IMR-90 (cell line): ENCODE measurements around the gene H1-8.

ENCODE experiments used
- BHLHE40 ChIP-seq: fragments of 150-350 bp; IDR thresholded peaks from 2 replicates; pipeline ENCODE4 v1.6.1; 2016; ENCODE audit warnings: mild to moderate bottlenecking, low read depth, low read length
- CEBPB ChIP-seq: IDR thresholded peaks from 2 replicates; pipeline ENCODE4 v1.6.1; 2012; ENCODE audit warnings: low read depth, low read length, improper control_type of control experiment
- CHD1 ChIP-seq: IDR thresholded peaks from 2 replicates; pipeline ENCODE4 v1.6.1; 2012; ENCODE audit warnings: low read depth, low read length, improper control_type of control experiment
- MAFK ChIP-seq: IDR thresholded peaks from 2 replicates; pipeline ENCODE4 v1.6.1; 2012; ENCODE audit warnings: low read depth, low read length, improper control_type of control experiment
- MAZ ChIP-seq: IDR thresholded peaks from 2 replicates; pipeline ENCODE4 v1.6.1; 2012; ENCODE audit warnings: low read depth, mild to moderate bottlenecking, low read length, improper control_type of control experiment, moderate library complexity, borderline replicate concordance
- POLR2A ChIP-seq: IDR thresholded peaks from 2 replicates; pipeline ENCODE4 v1.6.1; 2012; ENCODE audit warnings: mild to moderate bottlenecking, low read depth, low read length
- RAD21 ChIP-seq: IDR thresholded peaks from 2 replicates; pipeline ENCODE4 v1.6.1; 2012; ENCODE audit warnings: low read length, improper control_type of control experiment
- RFX5 ChIP-seq: IDR thresholded peaks from 2 replicates; pipeline ENCODE4 v1.8.0; 2012; ENCODE audit warnings: low read depth, mild to moderate bottlenecking, low read length, moderate library complexity
- SMC3 ChIP-seq: fragments of 150-350 bp; IDR thresholded peaks from 2 replicates; pipeline ENCODE4 v1.6.1; 2016; ENCODE audit warnings: low read depth, mild to moderate bottlenecking, antibody characterized with exemption, low read length, moderate library complexity
- TF ChIP-seq, protein P1 (sequence below): conservative IDR thresholded peaks from 2 replicates; pipeline ENCODE4 v1.5.1; 2012; ENCODE audit warnings: mild to moderate bottlenecking, low read depth, low read length, improper control_type of control experiment

DNA sequence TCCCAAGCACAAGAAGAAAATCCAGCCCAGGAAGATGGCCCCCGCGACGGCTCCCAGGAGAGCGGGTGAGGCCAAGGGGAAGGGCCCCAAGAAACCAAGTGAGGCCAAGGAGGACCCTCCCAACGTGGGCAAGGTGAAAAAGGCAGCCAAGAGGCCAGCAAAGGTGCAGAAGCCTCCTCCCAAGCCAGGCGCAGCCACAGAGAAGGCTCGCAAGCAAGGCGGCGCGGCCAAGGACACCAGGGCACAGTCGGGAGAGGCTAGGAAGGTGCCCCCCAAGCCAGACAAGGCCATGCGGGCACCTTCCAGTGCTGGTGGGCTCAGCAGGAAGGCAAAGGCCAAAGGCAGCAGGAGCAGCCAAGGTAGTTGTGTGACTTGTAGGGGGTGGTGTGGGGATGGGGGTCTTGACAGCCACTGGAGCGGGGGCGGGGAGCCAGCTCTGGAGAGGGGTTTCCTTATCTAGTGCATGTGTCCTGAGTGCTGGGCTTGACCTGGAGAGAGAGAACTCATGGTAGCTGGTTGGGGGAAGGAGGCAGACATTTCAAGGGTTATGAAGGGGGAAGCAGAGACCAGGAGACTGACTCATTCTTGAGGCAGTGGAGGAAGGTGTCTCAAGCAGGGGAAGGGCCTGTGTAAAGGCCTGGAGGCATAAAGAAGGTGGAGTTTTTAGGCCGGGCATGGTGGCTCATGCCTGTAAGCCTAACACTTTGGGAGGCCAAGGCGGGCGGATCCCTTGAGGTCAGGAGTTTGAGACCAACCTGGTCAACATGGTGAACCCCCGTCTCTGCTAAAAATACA lies 6.2 kb downstream of the H1-8 start:
- TF ChIP-seq CEBPB, result no peak
- TF ChIP-seq, protein P1, sequence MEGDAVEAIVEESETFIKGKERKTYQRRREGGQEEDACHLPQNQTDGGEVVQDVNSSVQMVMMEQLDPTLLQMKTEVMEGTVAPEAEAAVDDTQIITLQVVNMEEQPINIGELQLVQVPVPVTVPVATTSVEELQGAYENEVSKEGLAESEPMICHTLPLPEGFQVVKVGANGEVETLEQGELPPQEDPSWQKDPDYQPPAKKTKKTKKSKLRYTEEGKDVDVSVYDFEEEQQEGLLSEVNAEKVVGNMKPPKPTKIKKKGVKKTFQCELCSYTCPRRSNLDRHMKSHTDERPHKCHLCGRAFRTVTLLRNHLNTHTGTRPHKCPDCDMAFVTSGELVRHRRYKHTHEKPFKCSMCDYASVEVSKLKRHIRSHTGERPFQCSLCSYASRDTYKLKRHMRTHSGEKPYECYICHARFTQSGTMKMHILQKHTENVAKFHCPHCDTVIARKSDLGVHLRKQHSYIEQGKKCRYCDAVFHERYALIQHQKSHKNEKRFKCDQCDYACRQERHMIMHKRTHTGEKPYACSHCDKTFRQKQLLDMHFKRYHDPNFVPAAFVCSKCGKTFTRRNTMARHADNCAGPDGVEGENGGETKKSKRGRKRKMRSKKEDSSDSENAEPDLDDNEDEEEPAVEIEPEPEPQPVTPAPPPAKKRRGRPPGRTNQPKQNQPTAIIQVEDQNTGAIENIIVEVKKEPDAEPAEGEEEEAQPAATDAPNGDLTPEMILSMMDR, result no peak
- no peak for TF ChIP-seq POLR2A
- no peak for TF ChIP-seq MAFK
- no peak for TF ChIP-seq RAD21
- no peak for TF ChIP-seq RFX5
- no peak for TF ChIP-seq CHD1
- TF ChIP-seq MAZ, result no peak
- no peak for TF ChIP-seq BHLHE40
- no peak for TF ChIP-seq SMC3
